Measurements from ENCODE around the gene ZNF574.
A peak's percentile ranks its signal among the peaks of the same experiment; 100 is the strongest.

ZNF574 gene

DNA sequence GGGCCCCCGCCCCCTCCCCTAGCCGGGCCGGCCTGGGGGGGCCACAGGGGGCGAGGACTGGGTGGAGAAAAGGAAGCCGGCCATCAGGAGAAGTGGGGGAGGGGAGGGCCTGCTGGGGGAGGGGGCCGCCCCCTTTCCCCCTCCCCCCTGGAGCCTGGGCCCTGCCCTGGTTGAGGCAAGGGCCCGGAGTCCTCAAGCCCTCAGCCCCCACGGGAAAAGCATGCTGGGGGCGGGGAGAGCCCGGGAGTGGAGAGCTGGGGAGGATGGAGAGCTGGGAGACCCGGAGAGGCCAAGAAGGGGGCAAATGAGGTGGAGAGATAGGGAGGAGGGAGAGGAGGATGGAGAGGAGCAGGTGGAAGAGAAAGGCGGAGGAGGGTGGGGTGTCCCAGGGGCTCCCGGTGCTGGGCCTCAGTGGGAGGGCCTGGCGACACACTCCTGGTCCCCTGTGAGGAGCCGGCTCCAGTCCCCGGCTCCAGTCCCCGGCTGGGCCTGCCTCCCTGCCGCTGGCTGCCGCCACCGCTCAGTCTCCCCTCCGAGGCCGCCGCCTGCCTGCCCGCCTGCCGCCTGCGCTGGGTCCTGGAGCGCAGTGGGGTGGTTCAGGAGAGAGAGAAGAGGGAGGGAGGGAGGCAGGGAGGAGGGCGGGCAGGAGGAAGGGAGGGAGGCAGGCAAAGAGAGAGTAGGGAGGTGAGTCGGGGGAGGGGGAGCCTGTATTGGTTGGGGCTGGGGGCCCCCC lies 6.2 kb upstream of the ZNF574 start, which contains the start of gene GRIK5:
Gene GRIK5 (minus strand): TSS at position 588 of the 733 bp plus-strand sequence. CDS start 4,436 bp downstream, outside the sequence.
- H3K27ac ChIP-seq (replicated peaks): no peak within 1 kb of the TSS
- TF ChIP-seq GABPA (IDR thresholded peaks at IDR 0.05; ENCODE audit: low read depth): no peak
- TF ChIP-seq POLR2AphosphoS5 (IDR thresholded peaks at IDR 0.05; ENCODE audit: low read depth): no peak
- DNase-seq (ENCODE audit: low read depth in 1 of 2, low spot score in 1 of 2): no peak
- H3K27me3 ChIP-seq (ENCODE audit: insufficient read depth, poor library complexity, severe bottlenecking): peaks cover 12% of the 10 kb centered on the region
- H3K4me3 ChIP-seq (replicated peaks; ENCODE audit: insufficient read depth, low read length): no peak within 1 kb of the TSS

- DNase-seq (ENCODE audit: low read depth in 1 of 2, low spot score in 1 of 2): no peak
- peaks cover 12% of the 10 kb centered on the region for H3K27me3 ChIP-seq (ENCODE audit: insufficient read depth, poor library complexity, severe bottlenecking)
- no peak overlapping the region for H3K4me3 ChIP-seq (replicated peaks; ENCODE audit: insufficient read depth, low read length)
- TF ChIP-seq, protein P1, sequence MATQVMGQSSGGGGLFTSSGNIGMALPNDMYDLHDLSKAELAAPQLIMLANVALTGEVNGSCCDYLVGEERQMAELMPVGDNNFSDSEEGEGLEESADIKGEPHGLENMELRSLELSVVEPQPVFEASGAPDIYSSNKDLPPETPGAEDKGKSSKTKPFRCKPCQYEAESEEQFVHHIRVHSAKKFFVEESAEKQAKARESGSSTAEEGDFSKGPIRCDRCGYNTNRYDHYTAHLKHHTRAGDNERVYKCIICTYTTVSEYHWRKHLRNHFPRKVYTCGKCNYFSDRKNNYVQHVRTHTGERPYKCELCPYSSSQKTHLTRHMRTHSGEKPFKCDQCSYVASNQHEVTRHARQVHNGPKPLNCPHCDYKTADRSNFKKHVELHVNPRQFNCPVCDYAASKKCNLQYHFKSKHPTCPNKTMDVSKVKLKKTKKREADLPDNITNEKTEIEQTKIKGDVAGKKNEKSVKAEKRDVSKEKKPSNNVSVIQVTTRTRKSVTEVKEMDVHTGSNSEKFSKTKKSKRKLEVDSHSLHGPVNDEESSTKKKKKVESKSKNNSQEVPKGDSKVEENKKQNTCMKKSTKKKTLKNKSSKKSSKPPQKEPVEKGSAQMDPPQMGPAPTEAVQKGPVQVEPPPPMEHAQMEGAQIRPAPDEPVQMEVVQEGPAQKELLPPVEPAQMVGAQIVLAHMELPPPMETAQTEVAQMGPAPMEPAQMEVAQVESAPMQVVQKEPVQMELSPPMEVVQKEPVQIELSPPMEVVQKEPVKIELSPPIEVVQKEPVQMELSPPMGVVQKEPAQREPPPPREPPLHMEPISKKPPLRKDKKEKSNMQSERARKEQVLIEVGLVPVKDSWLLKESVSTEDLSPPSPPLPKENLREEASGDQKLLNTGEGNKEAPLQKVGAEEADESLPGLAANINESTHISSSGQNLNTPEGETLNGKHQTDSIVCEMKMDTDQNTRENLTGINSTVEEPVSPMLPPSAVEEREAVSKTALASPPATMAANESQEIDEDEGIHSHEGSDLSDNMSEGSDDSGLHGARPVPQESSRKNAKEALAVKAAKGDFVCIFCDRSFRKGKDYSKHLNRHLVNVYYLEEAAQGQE (IDR thresholded peaks at IDR 0.05; ENCODE audit: insufficient replicate concordance, low read depth): no peak
- TF ChIP-seq SPI1 (IDR thresholded peaks at IDR 0.05; ENCODE audit: borderline replicate concordance, low read depth): no peak
- TF ChIP-seq POLR2AphosphoS5 (IDR thresholded peaks at IDR 0.05; ENCODE audit: low read depth): no peak
- no peak for TF ChIP-seq GABPA (IDR thresholded peaks at IDR 0.05; ENCODE audit: low read depth)
- TF ChIP-seq, protein P2, sequence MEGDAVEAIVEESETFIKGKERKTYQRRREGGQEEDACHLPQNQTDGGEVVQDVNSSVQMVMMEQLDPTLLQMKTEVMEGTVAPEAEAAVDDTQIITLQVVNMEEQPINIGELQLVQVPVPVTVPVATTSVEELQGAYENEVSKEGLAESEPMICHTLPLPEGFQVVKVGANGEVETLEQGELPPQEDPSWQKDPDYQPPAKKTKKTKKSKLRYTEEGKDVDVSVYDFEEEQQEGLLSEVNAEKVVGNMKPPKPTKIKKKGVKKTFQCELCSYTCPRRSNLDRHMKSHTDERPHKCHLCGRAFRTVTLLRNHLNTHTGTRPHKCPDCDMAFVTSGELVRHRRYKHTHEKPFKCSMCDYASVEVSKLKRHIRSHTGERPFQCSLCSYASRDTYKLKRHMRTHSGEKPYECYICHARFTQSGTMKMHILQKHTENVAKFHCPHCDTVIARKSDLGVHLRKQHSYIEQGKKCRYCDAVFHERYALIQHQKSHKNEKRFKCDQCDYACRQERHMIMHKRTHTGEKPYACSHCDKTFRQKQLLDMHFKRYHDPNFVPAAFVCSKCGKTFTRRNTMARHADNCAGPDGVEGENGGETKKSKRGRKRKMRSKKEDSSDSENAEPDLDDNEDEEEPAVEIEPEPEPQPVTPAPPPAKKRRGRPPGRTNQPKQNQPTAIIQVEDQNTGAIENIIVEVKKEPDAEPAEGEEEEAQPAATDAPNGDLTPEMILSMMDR (IDR thresholded peaks at IDR 0.05; ENCODE audit: insufficient read depth, low read length): no peak
- no peak overlapping the region for H3K27ac ChIP-seq (replicated peaks)
These were observed 4.7 kb upstream of the ZNF574 start for GRCh38 chr19:42071247-42071646.

GRCh38 chr19:42074513-42075363 lies 1.2 kb upstream of the ZNF574 start:
- Histone ChIP-seq H3K27ac (replicated peaks) (peak overlapping the region; percentile 95), H3K27me3 (ENCODE audit: insufficient read depth, poor library complexity, severe bottlenecking) (peaks cover 2% of the 10 kb centered on the region), H3K4me3 (replicated peaks; ENCODE audit: insufficient read depth, low read length) (peak overlapping the region; percentile 57)
- DNase-seq (ENCODE audit: low read depth in 1 of 2, low spot score in 1 of 2): peak in 1 of 2 experiments; percentile 36
- 0 out of 2 replicates have a peak, but pooled peaks have one; percentile 32 for TF ChIP-seq GABPA (IDR thresholded peaks at IDR 0.05; ENCODE audit: low read depth)
- TF ChIP-seq SPI1 (IDR thresholded peaks at IDR 0.05; ENCODE audit: borderline replicate concordance, low read depth): no peak

DNA sequence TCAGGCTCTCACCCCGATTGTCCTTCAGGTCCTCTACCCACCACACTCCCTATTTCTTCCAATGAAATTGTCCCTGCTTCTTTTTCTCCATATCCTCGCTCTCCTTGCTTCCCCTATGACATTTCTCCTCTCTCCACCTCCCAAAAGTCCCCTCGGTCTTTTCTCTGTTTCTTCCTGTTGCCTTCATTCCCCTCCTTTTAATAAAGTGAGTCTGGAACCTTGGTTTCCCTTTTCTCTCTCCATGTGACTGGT lies 676 bp upstream of the ZNF574 start:
- Histone ChIP-seq H3K27me3 (ENCODE audit: insufficient read depth, poor library complexity, severe bottlenecking) (no peaks in the 10 kb centered on the region), H3K4me3 (replicated peaks; ENCODE audit: insufficient read depth, low read length) (peak overlapping the region; percentile 57), H3K27ac (replicated peaks) (peak overlapping the region; percentile 95)
- no peak for DNase-seq (ENCODE audit: low read depth in 1 of 2, low spot score in 1 of 2)
- TF ChIP-seq GABPA (IDR thresholded peaks at IDR 0.05; ENCODE audit: low read depth) (no peak), SPI1 (IDR thresholded peaks at IDR 0.05; ENCODE audit: borderline replicate concordance, low read depth) (no peak), POLR2AphosphoS5 (IDR thresholded peaks at IDR 0.05; ENCODE audit: low read depth) (no peak)
- TF ChIP-seq, protein P1 (IDR thresholded peaks at IDR 0.05; ENCODE audit: insufficient replicate concordance, low read depth): no peak
- TF ChIP-seq, protein P2 (IDR thresholded peaks at IDR 0.05; ENCODE audit: insufficient read depth, low read length): no peak

All from HL-60 (cell line).